Measurements from ENCODE around the gene DVL1. TPM values are rescaled to one million over a fixed set of nuclear protein-coding genes. Genes with fewer than 3 reads are reported as not detected.

The DVL1 gene
- total and polyA plus RNA-seq, 2 of the 13 experiments (the other 11 are each of a cell fraction or from before 2014, with no cell fraction given), result 30.8 to 60.4 TPM

DNA sequence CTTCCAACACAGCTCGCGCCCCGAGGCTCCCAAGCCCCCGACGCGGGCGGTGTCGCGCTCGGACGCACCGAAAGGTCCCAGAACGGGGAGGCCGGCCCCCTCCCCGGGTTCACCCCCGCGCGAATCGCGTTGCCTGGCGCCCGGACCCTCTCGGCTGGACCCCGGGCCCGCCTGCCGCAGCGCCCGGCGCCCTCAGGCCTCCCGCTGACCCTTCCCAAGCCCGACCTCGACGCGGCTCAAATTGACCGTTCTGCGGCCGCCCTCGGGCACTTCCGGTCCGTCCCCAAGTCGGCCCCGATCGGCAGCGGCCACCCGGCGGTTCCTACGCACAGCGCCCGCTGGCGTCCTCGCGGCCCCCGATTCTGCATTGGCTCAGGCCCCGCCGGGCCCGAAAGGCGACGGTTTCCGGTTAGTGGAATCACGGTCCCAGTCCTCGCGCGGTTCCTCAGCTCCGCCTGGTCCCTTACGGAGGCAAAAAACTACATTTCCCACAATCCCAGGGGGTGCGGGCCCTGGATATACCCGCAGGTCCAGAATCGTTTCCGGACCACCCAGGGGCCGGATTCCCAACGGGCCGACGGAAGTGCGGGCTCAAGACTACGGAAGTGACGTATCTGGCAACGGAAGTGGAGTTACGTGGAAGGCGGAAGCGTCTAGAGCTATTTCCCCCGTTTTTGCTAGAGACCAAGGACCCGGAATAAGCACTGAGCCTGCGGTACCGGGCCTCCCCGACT is 25.9 kb upstream of the DVL1 start, which contains the start of gene AURKAIP1 (continued):
- TF ChIP-seq MIER3 (CRISPR knock-in tag; IDR thresholded peaks at IDR 0.05; ENCODE audit: borderline replicate concordance) (peak; percentile 87; the same call in 1 of the 2 replicates), ZSCAN25 (CRISPR knock-in tag; IDR thresholded peaks at IDR 0.05) (peak; percentile 90), ZNF207 (IDR thresholded peaks at IDR 0.05; ENCODE audit: borderline replicate concordance) (no peak), SUZ12 (IDR thresholded peaks at IDR 0.05; ENCODE audit: low read depth, low read length) (peak; percentile 77), TARDBP (CRISPR knock-in tag; IDR thresholded peaks at IDR 0.05) (peak; percentile 98), NCOA2 (CRISPR knock-in tag; IDR thresholded peaks at IDR 0.05) (peak; percentile 65), ZNF253 (CRISPR knock-in tag; IDR thresholded peaks at IDR 0.05; ENCODE audit: borderline replicate concordance) (0 out of 2 replicates have a peak, but pooled peaks have one; percentile 5), ZNF7 (CRISPR knock-in tag; IDR thresholded peaks at IDR 0.05) (no peak), MEF2D (CRISPR knock-in tag; IDR thresholded peaks at IDR 0.05) (peak; percentile 70), NPAS2 (CRISPR knock-in tag; IDR thresholded peaks at IDR 0.05; ENCODE audit: borderline replicate concordance) (no peak), ZNF572 (CRISPR knock-in tag; IDR thresholded peaks at IDR 0.05) (peak; percentile 88; the same call in 1 of the 2 replicates), ZNF740 (CRISPR knock-in tag; IDR thresholded peaks at IDR 0.05) (peak; percentile 61; the same call in 1 of the 2 replicates), HNRNPLL (IDR thresholded peaks at IDR 0.05; ENCODE audit: low read depth, low read length, poor library complexity, severe bottlenecking) (peak; percentile 90), NRL (CRISPR knock-in tag; IDR thresholded peaks at IDR 0.05; ENCODE audit: borderline replicate concordance) (peak; percentile 41; the same call in 1 of the 2 replicates), ZFP37 (CRISPR knock-in tag; IDR thresholded peaks at IDR 0.05; ENCODE audit: borderline replicate concordance) (peak; percentile 75), ZNF496 (CRISPR knock-in tag; IDR thresholded peaks at IDR 0.05; ENCODE audit: insufficient replicate concordance) (no peak), ATF2 (CRISPR knock-in tag; IDR thresholded peaks at IDR 0.05) (peak; percentile 95), ZNF790 (CRISPR knock-in tag; IDR thresholded peaks at IDR 0.05; ENCODE audit: borderline replicate concordance) (0 out of 2 replicates have a peak, but pooled peaks have one; percentile 67), NONO (IDR thresholded peaks at IDR 0.05) (no peak), NONO (CRISPR knock-in tag; conservative IDR thresholded peaks at IDR 0.05) (peak; percentile 100), ZNF589 (CRISPR knock-in tag; conservative IDR thresholded peaks at IDR 0.05) (peak; percentile 92), MTA3 (CRISPR knock-in tag; IDR thresholded peaks at IDR 0.05) (no peak), GZF1 (CRISPR knock-in tag; IDR thresholded peaks at IDR 0.05) (peak; percentile 85), MLLT10 (CRISPR knock-in tag; IDR thresholded peaks at IDR 0.05) (no peak; the same call in 1 of the 2 replicates), DMAP1 (CRISPR knock-in tag; IDR thresholded peaks at IDR 0.05) (peak; percentile 73; the same call in 1 of the 2 replicates), EP300 (IDR thresholded peaks at IDR 0.05; ENCODE audit: low read depth in 2 of 2, low read length in 2 of 2) (peak in 1 of 2 experiments; percentile 44; a peak in 2 of 4 replicates), EP300 (CRISPR knock-in tag; IDR thresholded peaks at IDR 0.05; ENCODE audit: borderline replicate concordance) (peak; percentile 57; the same call in 1 of the 2 replicates), RBAK (CRISPR knock-in tag; IDR thresholded peaks at IDR 0.05) (no peak), ZBTB37 (CRISPR knock-in tag; IDR thresholded peaks at IDR 0.05) (no peak), RBM22 (optimal IDR thresholded peaks at IDR 0.05; ENCODE audit: low read length) (no peak)

Data from HepG2 (cell line).